ENCODE data around the gene LRP1B.

DNA sequence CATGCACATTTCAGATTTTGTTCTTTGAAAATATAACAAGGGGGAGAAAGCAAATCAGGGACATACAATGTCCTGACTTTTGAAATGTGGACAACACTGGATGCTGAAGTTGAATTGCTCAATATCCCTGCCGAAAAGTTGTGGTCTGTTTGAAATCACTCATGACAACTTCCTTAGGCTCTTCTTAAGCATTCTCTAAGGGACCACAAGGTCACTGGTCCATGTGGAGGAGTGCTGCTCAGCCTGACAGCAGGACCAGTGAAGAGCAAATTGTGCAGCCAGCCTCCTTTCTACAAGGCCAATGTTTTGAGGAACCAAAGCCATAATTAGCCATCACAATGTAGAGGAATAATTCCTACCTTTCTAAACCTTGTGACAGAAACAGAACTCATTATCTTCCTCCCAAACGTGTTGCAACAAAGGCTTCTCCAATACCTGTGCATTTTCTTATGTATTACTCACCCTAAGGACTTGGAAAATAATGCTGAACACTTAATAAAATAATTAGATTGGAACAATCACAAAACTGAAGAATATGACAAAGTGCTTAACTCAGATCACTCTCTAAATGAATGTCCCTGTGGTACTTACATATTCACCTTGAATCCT is 1873.0 kb downstream of the LRP1B start:
- TF ChIP-seq, protein P1, sequence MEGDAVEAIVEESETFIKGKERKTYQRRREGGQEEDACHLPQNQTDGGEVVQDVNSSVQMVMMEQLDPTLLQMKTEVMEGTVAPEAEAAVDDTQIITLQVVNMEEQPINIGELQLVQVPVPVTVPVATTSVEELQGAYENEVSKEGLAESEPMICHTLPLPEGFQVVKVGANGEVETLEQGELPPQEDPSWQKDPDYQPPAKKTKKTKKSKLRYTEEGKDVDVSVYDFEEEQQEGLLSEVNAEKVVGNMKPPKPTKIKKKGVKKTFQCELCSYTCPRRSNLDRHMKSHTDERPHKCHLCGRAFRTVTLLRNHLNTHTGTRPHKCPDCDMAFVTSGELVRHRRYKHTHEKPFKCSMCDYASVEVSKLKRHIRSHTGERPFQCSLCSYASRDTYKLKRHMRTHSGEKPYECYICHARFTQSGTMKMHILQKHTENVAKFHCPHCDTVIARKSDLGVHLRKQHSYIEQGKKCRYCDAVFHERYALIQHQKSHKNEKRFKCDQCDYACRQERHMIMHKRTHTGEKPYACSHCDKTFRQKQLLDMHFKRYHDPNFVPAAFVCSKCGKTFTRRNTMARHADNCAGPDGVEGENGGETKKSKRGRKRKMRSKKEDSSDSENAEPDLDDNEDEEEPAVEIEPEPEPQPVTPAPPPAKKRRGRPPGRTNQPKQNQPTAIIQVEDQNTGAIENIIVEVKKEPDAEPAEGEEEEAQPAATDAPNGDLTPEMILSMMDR (IDR thresholded peaks at IDR 0.05), result no peak
- TF ChIP-seq ZFX (IDR thresholded peaks at IDR 0.05; ENCODE audit: borderline replicate concordance), result no peak
